Activated T-helper 1 cell treated with Interleukin-2 at 50 U/mL for 16 hours (primary cell): ENCODE results near the gene ABLIM2.
"Not testable (repeated sequence)": the region's sequence is repeated elsewhere in the genome, so short reads cannot be mapped to it uniquely, and the experiment has no call there.

Experiments
- DNase-seq: peaks from one replicate; pipeline ENCODE4 v3.0.0-alpha.2; 2020; ENCODE audit warnings: low read depth

ABLIM2 gene

DNA sequence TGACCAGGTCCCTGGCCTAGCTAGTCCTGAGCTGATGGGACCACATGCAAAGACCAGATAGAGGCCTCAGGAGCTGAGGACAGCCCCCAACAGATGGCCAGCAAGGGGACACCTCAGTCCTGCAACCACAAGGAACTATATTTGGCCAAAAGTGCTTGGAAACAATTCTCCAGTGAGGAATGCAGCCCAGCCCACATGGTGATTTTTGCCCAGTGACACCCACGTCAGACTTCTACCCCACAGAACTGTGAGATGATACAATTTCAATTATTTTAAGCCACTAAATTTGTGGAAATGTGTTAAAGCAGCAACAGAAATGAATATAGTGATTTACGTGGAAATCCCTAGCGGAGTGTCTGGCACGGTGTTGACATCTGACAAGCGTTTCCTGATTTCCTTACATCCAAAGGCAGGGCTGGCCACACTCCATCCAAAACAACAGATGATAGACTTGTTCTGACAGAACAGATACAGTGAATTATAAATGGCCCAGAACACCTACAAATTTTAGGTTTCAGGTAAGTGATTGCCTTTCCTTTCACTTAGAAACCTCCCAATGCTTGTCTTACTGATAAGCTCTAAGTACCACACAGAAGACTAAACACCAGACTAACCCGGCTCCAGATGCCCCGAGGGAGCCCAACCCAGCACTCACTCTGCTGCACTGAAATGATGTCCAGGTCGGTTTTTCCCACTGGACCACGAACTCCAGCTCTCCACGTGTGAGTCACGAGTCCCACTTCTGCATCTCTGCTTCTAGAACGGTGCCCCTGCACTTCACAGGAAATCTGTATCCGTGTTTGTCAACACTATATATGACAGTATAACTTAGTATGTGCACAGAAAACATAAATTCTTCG lies 224.7 kb downstream of the ABLIM2 start:
- DNase-seq = no peak

DNA sequence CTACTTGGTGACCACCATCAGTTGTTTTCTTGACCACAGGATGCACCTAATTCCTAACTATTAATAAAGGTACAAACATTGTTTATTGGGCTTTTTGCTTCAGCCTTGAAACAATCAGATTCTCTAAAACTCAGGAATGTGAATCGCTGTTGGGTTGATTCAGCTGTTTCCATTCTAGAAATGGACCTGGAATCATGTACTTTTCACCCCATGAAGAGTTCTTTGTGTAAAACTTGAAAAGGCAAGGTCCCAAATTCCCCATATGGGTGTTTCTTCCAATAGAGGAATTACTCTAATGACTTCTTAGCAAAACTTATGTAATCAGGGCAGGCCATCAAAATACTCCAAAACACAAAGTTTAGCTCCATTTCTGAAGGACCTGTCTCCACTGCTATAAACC lies 226.3 kb downstream of the ABLIM2 start:
- no peak for DNase-seq

DNA sequence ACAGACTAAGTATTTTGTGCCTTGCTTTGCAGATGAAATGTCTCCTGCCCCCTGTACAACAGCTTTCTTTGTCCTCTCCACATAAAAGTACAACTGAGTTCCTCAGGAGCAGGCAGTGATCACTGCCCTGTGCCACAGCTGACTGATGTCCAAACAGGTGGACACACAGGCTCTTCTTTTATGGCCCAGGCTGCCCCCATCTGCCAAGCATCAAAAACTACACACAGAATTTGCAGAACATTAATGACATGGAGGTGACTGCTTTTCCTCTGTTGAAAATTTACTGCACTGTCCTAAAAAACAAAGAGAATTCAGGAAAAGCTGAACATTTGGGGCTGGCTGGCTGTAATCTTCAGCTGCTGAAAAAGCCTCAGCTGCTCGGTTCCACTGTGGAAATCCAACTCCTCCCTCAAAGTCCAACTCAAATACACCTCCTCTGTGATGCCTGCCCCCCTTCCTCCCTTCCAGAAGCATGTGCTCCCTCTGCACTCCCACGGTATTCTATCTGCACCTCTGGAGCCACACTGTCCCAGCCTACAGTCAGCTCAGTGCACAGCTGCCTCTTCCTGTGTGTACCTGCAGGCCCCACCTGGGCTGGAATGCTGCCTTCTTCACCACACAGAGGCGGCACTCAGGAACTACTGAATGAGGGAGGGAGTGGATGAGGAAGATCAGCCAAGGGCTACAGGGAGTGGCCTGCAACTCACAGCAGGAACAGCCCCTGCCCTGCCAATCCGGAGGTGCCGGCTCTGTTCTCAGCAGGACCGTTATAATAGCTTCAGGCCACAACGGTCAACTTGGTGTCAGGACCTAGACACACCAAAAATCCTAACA lies 229.3 kb downstream of the ABLIM2 start:
- no peak for DNase-seq

DNA sequence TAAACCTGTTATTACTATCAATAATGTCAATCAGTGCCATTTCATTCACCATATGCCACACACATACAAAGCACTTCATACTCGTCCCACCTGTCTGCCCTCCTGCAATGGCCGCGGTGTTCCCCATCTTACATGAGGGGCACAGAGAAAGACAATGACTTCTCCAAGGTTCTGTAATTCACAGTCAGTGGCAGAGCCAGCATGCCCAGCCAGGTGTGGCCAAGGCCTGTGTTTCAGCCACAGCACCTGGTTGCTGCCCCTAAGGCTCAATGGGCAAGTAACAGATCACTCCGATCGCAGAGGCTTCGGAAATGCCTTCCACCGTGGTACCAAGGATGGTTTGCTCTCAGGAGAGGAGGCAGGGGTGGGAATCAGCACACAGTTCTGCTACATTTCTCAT lies 229.9 kb downstream of the ABLIM2 start:
- DNase-seq = no peak

DNA sequence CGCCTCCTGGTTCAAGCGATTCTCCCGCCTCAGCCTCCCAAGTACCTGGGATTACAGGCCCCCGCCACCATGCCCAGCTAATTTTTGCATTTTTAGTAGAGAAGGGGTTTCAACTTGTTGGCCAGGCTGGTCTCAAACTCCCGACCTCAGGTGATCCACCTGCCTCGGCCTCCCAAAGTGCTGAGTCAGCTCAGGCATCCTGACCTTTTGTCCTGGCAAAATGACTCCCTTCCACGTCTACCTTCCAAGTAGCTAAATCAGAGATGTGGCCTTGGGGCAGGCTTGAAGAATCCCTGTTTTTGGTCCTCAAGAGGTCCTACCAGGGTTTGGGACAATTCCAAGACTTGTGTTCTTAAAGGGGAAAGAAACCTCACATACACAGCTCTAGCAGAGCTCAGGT lies 231.8 kb downstream of the ABLIM2 start:
- DNase-seq = no peak

DNA sequence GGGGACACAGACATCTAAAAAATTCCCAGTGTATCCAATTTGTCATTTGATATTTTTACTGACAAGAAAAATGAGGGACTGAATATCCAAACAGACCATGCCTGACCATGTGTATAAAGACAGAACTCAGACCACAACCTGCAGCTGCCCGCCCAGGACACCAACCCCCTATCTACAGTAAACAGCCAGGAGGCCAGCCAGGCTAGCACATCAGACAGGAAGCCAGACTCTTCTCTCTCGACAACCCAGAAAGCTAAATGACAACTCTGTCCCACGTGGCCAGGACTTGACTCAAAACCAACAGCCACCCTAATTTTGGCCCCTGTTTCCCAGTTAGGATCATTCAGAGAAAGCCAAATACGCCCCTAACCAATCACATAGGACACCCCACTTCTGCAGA lies 234.0 kb downstream of the ABLIM2 start:
- no peak for DNase-seq

DNA sequence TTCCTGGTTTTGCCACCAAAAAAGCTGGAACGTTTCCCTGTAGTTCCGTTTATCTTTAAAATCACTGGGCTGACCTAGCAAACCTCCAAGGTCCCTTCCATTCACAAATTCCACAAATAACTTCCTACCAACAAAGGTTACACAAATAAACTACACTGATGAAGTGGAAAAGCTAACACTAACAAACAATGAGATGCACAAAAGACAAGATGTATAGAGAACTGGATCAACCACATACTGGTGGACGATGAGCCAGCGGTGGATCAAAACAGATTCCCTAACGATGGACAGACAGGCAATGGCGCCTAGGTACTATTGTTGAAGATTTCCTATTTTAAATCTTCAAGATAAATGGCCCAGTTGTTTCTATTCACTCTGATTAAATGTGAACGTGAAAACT lies 234.4 kb downstream of the ABLIM2 start:
- no peak for DNase-seq

DNA sequence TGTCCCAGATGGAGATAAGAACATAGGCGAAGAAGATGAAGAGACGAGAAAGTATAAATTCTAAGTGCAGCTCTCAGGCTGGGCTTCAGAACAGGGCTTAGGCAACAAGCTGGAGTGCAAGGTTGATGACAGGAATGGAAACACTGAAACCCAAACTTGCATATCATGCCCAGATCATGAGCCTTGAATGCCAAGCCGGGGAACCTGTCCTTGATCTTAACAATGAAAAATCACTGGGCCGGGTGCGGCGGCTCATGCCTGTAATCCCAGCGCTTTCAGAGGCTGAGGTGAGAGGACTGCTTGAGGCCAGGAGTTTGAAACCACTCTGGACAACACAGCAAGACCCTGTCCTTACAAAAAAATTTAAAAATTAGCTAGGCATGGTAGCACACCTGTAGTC lies 236.1 kb downstream of the ABLIM2 start:
- DNase-seq = no peak

DNA sequence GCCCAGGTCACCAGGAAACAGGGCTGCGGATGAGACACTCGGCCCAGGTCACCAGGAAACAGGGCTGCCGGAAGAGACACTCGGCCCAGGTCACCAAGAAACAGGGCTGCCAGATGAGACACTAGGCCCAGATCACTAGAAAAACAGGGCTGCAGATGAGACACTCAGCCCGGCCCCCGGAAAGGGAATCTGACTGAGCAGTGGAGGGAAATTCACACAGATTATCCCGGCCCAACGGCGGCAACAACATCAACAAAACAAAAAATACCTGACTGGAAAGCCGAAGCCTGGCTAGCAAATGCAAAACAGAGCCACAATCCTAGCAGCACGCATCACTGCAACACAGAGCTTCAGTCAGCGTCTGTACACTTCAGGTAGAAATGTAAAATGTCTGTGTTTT lies 239.6 kb downstream of the ABLIM2 start:
- no peak for DNase-seq

DNA sequence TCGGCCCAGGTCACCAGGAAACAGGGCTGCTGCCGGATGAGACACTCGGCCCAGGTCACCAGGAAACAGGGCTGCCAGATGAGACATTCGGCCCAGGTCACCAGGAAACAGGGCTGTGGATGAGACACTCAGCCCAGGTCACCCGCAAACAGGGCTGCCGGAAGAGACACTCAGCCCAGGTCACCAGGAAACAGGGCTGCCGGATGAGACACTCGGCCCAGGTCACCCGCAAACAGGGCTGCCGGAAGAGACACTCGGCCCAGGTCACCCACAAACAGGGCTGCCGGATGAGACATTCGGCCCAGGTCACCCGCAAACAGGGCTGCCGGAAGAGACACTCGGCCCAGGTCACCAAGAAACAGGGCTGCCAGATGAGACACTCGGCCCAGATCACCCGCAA lies 240.4 kb downstream of the ABLIM2 start:
- DNase-seq = not testable (repeated sequence)

DNA sequence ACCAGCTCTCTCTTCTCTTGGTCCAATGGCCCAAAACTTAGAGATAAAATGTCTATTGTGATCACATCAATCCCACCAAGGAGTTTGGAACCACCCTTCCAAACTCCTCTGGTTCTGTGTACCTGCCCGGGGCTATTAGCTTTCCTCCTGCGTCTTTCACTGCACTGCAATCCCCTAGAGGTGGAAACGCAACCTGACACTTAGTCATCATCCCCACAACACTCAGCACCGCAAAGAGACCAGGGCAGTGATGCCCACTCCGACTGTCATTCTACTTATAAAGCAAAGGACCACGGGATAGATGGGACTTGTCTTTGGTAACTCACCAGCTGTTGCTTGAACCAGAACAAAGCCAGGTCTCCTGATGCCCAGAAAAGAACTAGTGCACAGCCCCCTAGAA lies 240.9 kb downstream of the ABLIM2 start:
- DNase-seq = no peak

DNA sequence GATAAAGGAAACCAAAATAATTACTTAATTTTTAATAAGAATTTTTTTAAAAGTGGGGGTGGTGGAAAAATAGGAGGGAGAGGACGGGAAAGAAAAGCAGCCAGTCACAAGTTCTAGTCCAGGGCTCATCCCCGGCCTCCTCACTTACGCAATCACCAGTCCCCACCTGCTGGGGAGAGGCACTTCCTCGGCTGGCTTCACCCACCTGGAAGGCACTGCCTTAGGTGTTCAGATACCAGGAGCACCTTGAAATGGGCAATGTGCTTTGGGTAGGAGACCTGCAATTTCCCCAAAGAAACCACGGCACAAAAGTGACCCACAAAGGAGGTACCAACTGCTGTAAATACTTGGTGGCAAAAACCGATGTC lies 242.8 kb downstream of the ABLIM2 start:
- DNase-seq = no peak
